ENCODE data around the gene SLC4A8. TPM values are rescaled to one million over a fixed set of nuclear protein-coding genes. Genes with fewer than 3 reads are reported as not detected.
A peak's percentile ranks its signal among the peaks of the same experiment; 100 is the strongest.

SLC4A8 gene
- total RNA-seq, 2 experiments from 2014 or later: 1.0 to 6.7 TPM

GRCh38 chr12:51389302-51389999, 35.2 kb upstream of the SLC4A8 start:
- H3K4me3 ChIP-seq (ENCODE audit: low read depth, low read length, poor library complexity, severe bottlenecking): no peak overlapping the region
- ChIA-PET POLR2A (interaction anchor here (0.6 to 1.5 kb wide), 2 partner anchors 15 to 163 kb away, joined by 3 read pairs; no protein-coding TSS in a partner anchor), CTCF (ENCODE audit: unreplicated experiment) (no interaction called here)
- H3K27ac ChIP-seq (ENCODE audit: low read depth, low read length, poor library complexity, severe bottlenecking): no peak overlapping the region
- intact Hi-C loops (cut with micrococcal nuclease; ENCODE audit: unreplicated experiment): no loop called here
- H4K20me1 ChIP-seq (ENCODE audit: insufficient read depth, low read length): no peaks in the 10 kb centered on the region
- no peak overlapping the region for H3K4me2 ChIP-seq (ENCODE audit: low read length)
- peaks cover 4% of the 10 kb centered on the region for H3K4me1 ChIP-seq (ENCODE audit: insufficient read depth, low read length, poor library complexity, severe bottlenecking)
- H2AFZ ChIP-seq (ENCODE audit: low read length): no peak overlapping the region
- no TSS peak for BruUV-seq (replicated peaks)
- H3K9me2 ChIP-seq (ENCODE audit: insufficient read depth, low read length): no peaks in the 10 kb centered on the region
- DNase-seq (ENCODE audit: low spot score): no peak
- no peaks in the 10 kb centered on the region for H3K36me3 ChIP-seq (ENCODE audit: insufficient read depth, low read length)
- no peaks in the 10 kb centered on the region for H3K79me2 ChIP-seq (ENCODE audit: insufficient read depth, low read depth, low read length)
- no peak for TF ChIP-seq CTCF (conservative IDR thresholded peaks at IDR 0.05; ENCODE audit: low read length)
- TF ChIP-seq EZH2phosphoT487 (IDR thresholded peaks at IDR 0.05; ENCODE audit: borderline replicate concordance, low read depth, low read length): no peak
- H3K9me3 ChIP-seq (ENCODE audit: low read length): no peaks in the 10 kb centered on the region

GRCh38 chr12:51390457-51390856, 34.2 kb upstream of the SLC4A8 start:
- intact Hi-C loops (cut with micrococcal nuclease; ENCODE audit: unreplicated experiment): no loop called here
- no peak overlapping the region for H3K27ac ChIP-seq (ENCODE audit: low read depth, low read length, poor library complexity, severe bottlenecking)
- CTCF ChIA-PET (ENCODE audit: unreplicated experiment): no interaction called here
- H2AFZ ChIP-seq (ENCODE audit: low read length): no peak overlapping the region
- DNase-seq (ENCODE audit: low spot score): no peak
- POLR2A ChIA-PET: interaction anchor here (0.6 to 1.5 kb wide), 2 partner anchors 16 to 329 kb away, joined by 3 to 5 read pairs; no protein-coding TSS in a partner anchor
- peak overlapping the region; percentile 67 for H3K4me2 ChIP-seq (ENCODE audit: low read length)
- no peaks in the 10 kb centered on the region for H3K79me2 ChIP-seq (ENCODE audit: insufficient read depth, low read depth, low read length)
- no peak overlapping the region for H3K4me3 ChIP-seq (ENCODE audit: low read depth, low read length, poor library complexity, severe bottlenecking)
- H3K9me3 ChIP-seq (ENCODE audit: low read length): no peaks in the 10 kb centered on the region
- TF ChIP-seq EZH2phosphoT487 (IDR thresholded peaks at IDR 0.05; ENCODE audit: borderline replicate concordance, low read depth, low read length) (no peak), CTCF (conservative IDR thresholded peaks at IDR 0.05; ENCODE audit: low read length) (no peak)
- BruUV-seq (replicated peaks): no TSS peak
- no peaks in the 10 kb centered on the region for H3K36me3 ChIP-seq (ENCODE audit: insufficient read depth, low read length)
- no peaks in the 10 kb centered on the region for H4K20me1 ChIP-seq (ENCODE audit: insufficient read depth, low read length)
- peaks cover 4% of the 10 kb centered on the region for H3K4me1 ChIP-seq (ENCODE audit: insufficient read depth, low read length, poor library complexity, severe bottlenecking)
- H3K9me2 ChIP-seq (ENCODE audit: insufficient read depth, low read length): no peaks in the 10 kb centered on the region

- H3K4me3 ChIP-seq (ENCODE audit: low read depth, low read length, poor library complexity, severe bottlenecking): peak overlapping the region; percentile 69
- H3K36me3 ChIP-seq (ENCODE audit: insufficient read depth, low read length): no peaks in the 10 kb centered on the region
- H3K9me2 ChIP-seq (ENCODE audit: insufficient read depth, low read length): no peaks in the 10 kb centered on the region
- H3K9me3 ChIP-seq (ENCODE audit: low read length): no peaks in the 10 kb centered on the region
- BruUV-seq (replicated peaks): no TSS peak
- TF ChIP-seq EZH2phosphoT487 (IDR thresholded peaks at IDR 0.05; ENCODE audit: borderline replicate concordance, low read depth, low read length) (no peak), CTCF (conservative IDR thresholded peaks at IDR 0.05; ENCODE audit: low read length) (no peak)
- ChIA-PET CTCF (ENCODE audit: unreplicated experiment) (no interaction called here), POLR2A (no interaction called here)
- peaks cover 4% of the 10 kb centered on the region for H3K4me1 ChIP-seq (ENCODE audit: insufficient read depth, low read length, poor library complexity, severe bottlenecking)
- no peak for DNase-seq (ENCODE audit: low spot score)
- no peak overlapping the region for H3K27ac ChIP-seq (ENCODE audit: low read depth, low read length, poor library complexity, severe bottlenecking)
- H2AFZ ChIP-seq (ENCODE audit: low read length): peak overlapping the region; percentile 46
- H3K79me2 ChIP-seq (ENCODE audit: insufficient read depth, low read depth, low read length): no peaks in the 10 kb centered on the region
- H3K4me2 ChIP-seq (ENCODE audit: low read length): peak overlapping the region; percentile 67
- intact Hi-C loops (cut with micrococcal nuclease; ENCODE audit: unreplicated experiment): no loop called here
- H4K20me1 ChIP-seq (ENCODE audit: insufficient read depth, low read length): no peaks in the 10 kb centered on the region
Observed at GRCh38 chr12:51390891-51391282, 33.7 kb upstream of the SLC4A8 start.
